Esophagus muscularis mucosa (tissue), 4 donors: Measurements from ENCODE around the gene PPP3CA. TPM values are rescaled to one million over a fixed set of nuclear protein-coding genes. Genes with fewer than 3 reads are reported as not detected.

ENCODE experiments used
- DNase-seq: peaks from one replicate; pipeline ENCODE4 v3.0.0-alpha.2; 2017; ENCODE audit errors: extremely low spot score
- H3K27ac ChIP-seq, 4 donors: fragments of 200-600 bp; sonication (generic); replicated peaks in 1 of 4; 1 replicate in 3 of 4; 2 replicates in 1 of 4; pipeline ENCODE4 v1.5.1; 2016 to 2019; ENCODE audit warnings: mild to moderate bottlenecking in 1 of 4
- H3K27me3 ChIP-seq, 4 donors: fragments of 200-600 bp; sonication (generic); one replicate each; pipeline versions ENCODE4 v1.5.1 to v1.6.0; 2016 to 2019
- H3K36me3 ChIP-seq, 4 donors: fragments of 200-600 bp; sonication (generic); one replicate each; pipeline ENCODE4 v1.5.1; 2016 to 2019
- H3K4me1 ChIP-seq, 4 donors: fragments of 200-600 bp; sonication (generic); one replicate each; pipeline ENCODE4 v1.5.1; 2016 to 2019
- H3K4me3 ChIP-seq, 4 donors: fragments of 200-600 bp; sonication (generic); 1 replicate in 2 of 4; 2 replicates in 2 of 4; pipeline ENCODE4 v1.5.1; 2016 to 2019; ENCODE audit warnings: mild to moderate bottlenecking in 4 of 4, moderate library complexity in 1 of 4
- H3K9me3 ChIP-seq, 4 donors: fragments of 200-600 bp; sonication (generic); 1 replicate in 3 of 4; 2 replicates in 1 of 4; pipeline ENCODE4 v1.5.1; 2016 to 2019
- EP300 ChIP-seq: sonication (generic); formaldehyde crosslinking; IDR thresholded peaks from one replicate; pipeline ENCODE4 v1.6.1; 2017; ENCODE audit warnings: antibody characterized with exemption
- POLR2A ChIP-seq: fragments of 450-650 bp; IDR thresholded peaks from one replicate; pipeline ENCODE4 v1.6.1; 2017; ENCODE audit warnings: antibody characterized with exemption, moderate library complexity, mild to moderate bottlenecking, low read depth
- POLR2AphosphoS5 ChIP-seq, 2 donors: sonication (generic); formaldehyde crosslinking; IDR thresholded peaks; one replicate each; pipeline ENCODE4 v1.6.1; 2017; ENCODE audit warnings: antibody characterized with exemption in 2 of 2
- WGBS: methylation state at CpG from one replicate; pipeline ENCODE4 v1.1.5; 2018; 5-methylcytosine and 5-hydroxymethylcytosine counted together
- intact Hi-C: fragments of 100-400 bp; cut with DNase I; formaldehyde crosslinking; loops from one replicate; pipeline ENCODE4 v1.15.1; 2023
- total RNA-seq, 4 donors: library from RNA; depleted of rRNA; stranded (reverse); fragments of >200 nt; gene quantifications; one replicate each; pipeline versions ENCODE4 v1.1.0 to v1.2.1, GENCODE V29; 2016
- TF ChIP-seq, protein P1 (sequence below), 3 experiments: fragments of 200-600 bp in 2 of 3; fragments of 450-650 bp in 1 of 3; sonication (generic) in 2 of 3; IDR thresholded peaks; one replicate each; pipeline ENCODE4 v1.5.1; 2017 to 2019; ENCODE audit warnings: antibody characterized with exemption in 3 of 3, mild to moderate bottlenecking in 2 of 3, moderate library complexity in 1 of 3

The PPP3CA gene
- total RNA-seq, 4 donors from 2014 or later, result 21.3 to 31.6 (median 23.3) TPM

DNA sequence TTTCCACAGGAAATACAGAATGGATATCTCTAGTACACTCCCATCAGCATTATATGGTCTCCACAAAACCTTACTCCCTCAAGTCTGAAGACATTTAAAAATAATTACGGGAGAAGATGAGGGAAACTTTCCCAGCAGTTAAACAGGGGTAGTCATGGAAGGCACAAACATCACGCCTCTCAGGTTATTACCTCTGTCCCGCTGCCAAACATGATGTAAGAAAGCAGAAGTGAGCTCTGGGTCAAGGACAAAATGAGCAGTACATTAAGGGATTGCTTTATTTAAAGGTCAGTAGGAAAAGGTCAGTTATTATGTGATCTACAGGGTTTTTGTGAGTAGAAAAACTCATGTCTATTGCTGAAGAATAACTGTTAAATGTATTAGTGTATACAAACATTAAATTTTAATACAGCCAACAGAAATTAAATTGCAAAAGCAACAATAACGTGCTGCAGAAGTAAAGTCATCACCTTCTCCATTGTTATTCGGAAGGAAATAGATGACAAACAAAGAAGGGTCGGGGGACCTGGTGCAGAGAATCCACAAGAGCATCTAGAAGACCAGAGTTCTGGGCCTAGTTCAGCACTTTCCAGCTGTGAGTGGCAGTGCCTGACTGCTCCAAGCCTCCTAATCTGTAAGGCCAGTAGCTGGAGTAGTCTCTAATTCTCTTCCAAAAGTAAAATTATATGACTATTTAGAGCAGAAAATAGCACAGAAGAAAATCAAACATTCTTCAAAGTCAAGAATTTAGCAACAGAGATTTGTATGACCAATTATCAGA lies 171.2 kb downstream of the PPP3CA start:
- intact Hi-C loops, result no loop called here
- H3K4me3 ChIP-seq, result no peak overlapping the region
- H3K27ac ChIP-seq, result peak overlapping the region; percentile 20 to 46 (median 31)
- H3K4me1 ChIP-seq, result peaks cover 12 to 72% (median 38%) of the 10 kb centered on the region in 4 donors
- 60% methylated on average over 6 of the region's 6 CpGs for WGBS
- TF ChIP-seq EP300 (no peak), POLR2AphosphoS5 (IDR thresholded peaks at IDR 0.05) (no peak), POLR2A (no peak)
- TF ChIP-seq, protein P1, sequence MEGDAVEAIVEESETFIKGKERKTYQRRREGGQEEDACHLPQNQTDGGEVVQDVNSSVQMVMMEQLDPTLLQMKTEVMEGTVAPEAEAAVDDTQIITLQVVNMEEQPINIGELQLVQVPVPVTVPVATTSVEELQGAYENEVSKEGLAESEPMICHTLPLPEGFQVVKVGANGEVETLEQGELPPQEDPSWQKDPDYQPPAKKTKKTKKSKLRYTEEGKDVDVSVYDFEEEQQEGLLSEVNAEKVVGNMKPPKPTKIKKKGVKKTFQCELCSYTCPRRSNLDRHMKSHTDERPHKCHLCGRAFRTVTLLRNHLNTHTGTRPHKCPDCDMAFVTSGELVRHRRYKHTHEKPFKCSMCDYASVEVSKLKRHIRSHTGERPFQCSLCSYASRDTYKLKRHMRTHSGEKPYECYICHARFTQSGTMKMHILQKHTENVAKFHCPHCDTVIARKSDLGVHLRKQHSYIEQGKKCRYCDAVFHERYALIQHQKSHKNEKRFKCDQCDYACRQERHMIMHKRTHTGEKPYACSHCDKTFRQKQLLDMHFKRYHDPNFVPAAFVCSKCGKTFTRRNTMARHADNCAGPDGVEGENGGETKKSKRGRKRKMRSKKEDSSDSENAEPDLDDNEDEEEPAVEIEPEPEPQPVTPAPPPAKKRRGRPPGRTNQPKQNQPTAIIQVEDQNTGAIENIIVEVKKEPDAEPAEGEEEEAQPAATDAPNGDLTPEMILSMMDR (IDR thresholded peaks at IDR 0.05), result no peak
- no peaks in the 10 kb centered on the region for H3K27me3 ChIP-seq
- H3K9me3 ChIP-seq, result no peaks in the 10 kb centered on the region
- no peak for DNase-seq
- H3K36me3 ChIP-seq, result no peaks in the 10 kb centered on the region

DNA sequence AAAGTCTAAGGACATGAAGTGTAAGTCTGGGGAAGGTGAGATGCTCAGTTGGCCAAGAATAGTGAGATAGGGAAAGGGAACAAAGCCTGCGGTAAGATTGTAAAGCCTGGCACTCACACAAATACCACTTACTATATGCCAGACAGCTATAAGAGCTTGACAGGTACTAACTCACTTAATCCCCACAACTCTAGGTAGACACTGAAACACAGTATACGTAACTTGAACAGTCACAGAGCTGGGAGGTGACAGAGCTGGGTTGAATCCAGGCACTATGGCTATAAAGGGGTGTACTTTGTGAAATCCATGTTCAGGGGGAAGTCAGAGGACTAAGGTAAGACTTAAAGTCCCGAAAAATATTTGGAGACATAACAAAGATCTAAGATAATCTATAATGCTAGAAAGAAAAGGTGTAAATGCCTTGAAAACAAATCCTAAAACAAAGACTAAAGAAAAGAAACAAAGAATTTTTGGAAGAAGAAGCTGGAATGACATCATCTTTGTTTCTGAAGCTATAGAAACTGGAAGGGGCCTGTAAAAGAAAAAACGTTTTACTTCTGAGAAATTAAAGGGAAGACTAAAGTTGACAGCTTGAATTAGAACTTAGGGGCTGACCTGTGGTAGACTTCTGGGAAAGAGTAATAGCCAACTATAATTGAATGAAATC lies 172.5 kb downstream of the PPP3CA start:
- DNase-seq, result no peak
- H3K27ac ChIP-seq, result peak overlapping the region in 2 of 4 donors; percentile 33 to 46
- peaks cover 12 to 76% (median 38%) of the 10 kb centered on the region in 4 donors for H3K4me1 ChIP-seq
- no peak overlapping the region for H3K4me3 ChIP-seq
- 69% methylated on average over 4 of the region's 4 CpGs for WGBS
- no peaks in the 10 kb centered on the region for H3K27me3 ChIP-seq
- intact Hi-C loops, result no loop called here
- H3K36me3 ChIP-seq, result no peaks in the 10 kb centered on the region
- H3K9me3 ChIP-seq, result no peaks in the 10 kb centered on the region
- TF ChIP-seq POLR2A (no peak), EP300 (no peak), POLR2AphosphoS5 (IDR thresholded peaks at IDR 0.05) (no peak)
- TF ChIP-seq, protein P1 (IDR thresholded peaks at IDR 0.05), result no peak

DNA sequence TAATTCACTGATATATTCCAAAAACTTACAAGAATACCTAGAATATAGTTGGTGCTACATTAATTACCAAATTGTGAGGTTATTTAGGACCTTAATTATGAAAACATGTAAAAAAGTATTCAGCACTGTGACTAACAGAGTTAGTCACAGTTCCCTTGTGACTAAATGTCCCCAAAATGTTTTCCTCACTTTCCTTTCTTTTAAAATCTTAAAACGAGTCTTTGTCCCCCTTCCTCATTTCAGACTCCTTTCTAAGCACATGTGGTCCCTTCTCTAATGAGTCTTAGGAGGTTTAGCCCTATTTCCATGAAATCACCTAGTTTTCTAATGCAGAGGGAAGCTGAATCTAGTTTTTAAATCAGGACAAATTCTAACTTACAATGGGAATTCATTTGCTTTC lies 175.0 kb downstream of the PPP3CA start:
- DNase-seq, result no peak
- Histone ChIP-seq H3K4me3 (no peak overlapping the region), H3K27me3 (no peaks in the 10 kb centered on the region), H3K36me3 (no peaks in the 10 kb centered on the region), H3K27ac (no peak overlapping the region), H3K4me1 (peaks cover 6 to 66% (median 51%) of the 10 kb centered on the region in 4 donors), H3K9me3 (no peaks in the 10 kb centered on the region)
- intact Hi-C loops, result no loop called here
- no peak for TF ChIP-seq POLR2A
- no peak for TF ChIP-seq POLR2AphosphoS5 (IDR thresholded peaks at IDR 0.05)
- TF ChIP-seq, protein P1 (IDR thresholded peaks at IDR 0.05), result no peak
- TF ChIP-seq EP300, result no peak
- WGBS, result 48% methylated on average over 1 of the region's 1 CpG

DNA sequence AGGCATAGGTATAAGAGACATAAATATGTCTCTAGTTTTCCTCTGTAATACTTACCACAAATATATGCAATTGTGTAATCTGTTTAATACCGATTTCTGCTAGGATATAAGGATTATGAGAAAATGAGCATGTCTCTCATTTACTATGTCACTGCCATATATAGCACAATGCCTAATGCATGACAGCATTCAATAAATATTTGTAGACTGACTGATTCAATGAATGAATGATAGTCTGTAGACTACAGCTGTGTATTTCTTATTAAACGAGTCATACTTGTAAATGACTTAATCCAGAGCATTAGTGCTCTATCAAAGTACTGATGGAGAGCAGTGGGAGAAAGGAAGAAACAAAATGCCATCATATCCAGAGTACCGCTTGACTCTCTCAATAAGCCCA lies 175.6 kb downstream of the PPP3CA start:
- intact Hi-C loops, result no loop called here
- no peaks in the 10 kb centered on the region for H3K9me3 ChIP-seq
- 54% methylated on average over 3 of the region's 3 CpGs for WGBS
- H3K4me1 ChIP-seq, result peaks cover 6 to 66% (median 47%) of the 10 kb centered on the region in 4 donors
- no peak for DNase-seq
- no peaks in the 10 kb centered on the region for H3K36me3 ChIP-seq
- H3K27me3 ChIP-seq, result no peaks in the 10 kb centered on the region
- TF ChIP-seq, protein P1 (IDR thresholded peaks at IDR 0.05), result no peak
- no peak for TF ChIP-seq POLR2A
- no peak for TF ChIP-seq POLR2AphosphoS5 (IDR thresholded peaks at IDR 0.05)
- TF ChIP-seq EP300, result no peak
- H3K27ac ChIP-seq, result no peak overlapping the region
- H3K4me3 ChIP-seq, result no peak overlapping the region
